SH-SY5Y (cell line): ENCODE data around the gene GLOD5.

ENCODE experiments used
- GATA2 ChIP-seq: IDR thresholded peaks from 2 replicates; pipeline ENCODE4 v1.6.1; 2011; ENCODE audit warnings: mild to moderate bottlenecking, low read depth, low read length
- GATA3 ChIP-seq: IDR thresholded peaks from 2 replicates; pipeline ENCODE4 v1.6.1; 2011; ENCODE audit warnings: low read depth, mild to moderate bottlenecking, low read length, moderate library complexity

DNA sequence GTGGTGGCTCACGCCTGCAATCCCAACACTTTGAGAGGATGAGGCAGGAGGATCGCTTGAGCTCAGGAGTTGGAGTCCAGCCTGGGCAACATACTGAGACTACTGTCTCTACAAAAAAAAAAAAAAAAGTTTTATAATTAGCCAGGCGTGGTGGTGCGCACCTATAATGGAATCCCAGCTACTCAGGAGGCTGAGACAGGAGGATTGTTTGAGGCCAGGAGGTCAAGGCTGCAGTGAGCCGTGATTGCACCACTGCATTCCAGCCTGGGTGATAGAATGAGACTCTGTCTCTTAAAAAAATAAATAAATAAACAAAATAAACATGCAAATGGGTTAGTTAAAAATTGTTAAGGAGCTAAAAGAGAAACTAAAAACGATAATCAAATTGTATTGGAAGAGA lies 7.7 kb downstream of the GLOD5 start:
- no peak for TF ChIP-seq GATA2
- TF ChIP-seq GATA3 = no peak
